ELF-1 (cell line): ENCODE measurements around the gene VPS35L.
"Not testable (repeated sequence)": the region's sequence is repeated elsewhere in the genome, so short reads cannot be mapped to it uniquely, and the experiment has no call there.

ENCODE experiments used
- DNase-seq: peaks from one replicate; pipeline ENCODE4 v3.0.0-alpha.2; 2016; ENCODE audit warnings: low read depth, low spot score

VPS35L gene

DNA sequence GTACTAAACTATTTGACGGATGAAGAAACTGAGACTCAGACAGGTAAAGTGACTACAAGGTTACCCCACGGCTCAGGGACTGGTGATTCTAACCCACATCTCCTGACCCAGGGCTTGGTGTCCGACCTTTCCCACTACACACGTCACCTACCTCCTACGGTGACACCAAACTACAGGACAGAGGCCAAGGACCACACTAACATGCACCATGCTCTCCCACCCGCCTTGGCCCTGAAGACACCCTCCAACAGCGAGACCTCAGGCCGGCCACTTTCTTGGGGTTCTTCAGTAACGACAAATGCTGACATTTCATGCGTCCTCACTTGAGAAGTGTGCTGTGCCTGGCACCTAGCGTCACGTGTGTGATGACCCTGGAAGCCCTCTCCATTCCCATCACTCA lies 156.1 kb downstream of the VPS35L start:
- DNase-seq = no peak

- DNase-seq = no peak
These were observed 157.0 kb downstream of the VPS35L start for GRCh38 chr16:19712418-19713058.

DNA sequence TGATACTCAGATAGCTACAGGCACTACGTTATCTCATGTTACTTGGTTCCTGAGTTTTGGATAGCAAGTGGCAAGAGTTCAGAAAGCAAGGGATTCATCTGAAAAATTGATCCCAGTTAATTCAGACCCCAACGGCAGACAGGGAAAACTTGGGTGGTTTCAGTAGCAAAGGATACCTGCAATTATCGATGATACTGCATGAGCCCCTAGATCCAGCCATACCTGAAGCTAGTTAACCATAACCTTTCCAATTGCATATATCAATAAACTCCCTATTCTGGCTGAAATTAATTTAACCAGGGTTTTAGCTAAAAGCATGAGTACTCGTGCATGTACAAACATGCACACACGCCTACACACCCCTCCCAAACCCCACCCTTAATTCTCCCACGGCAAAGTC lies 158.2 kb downstream of the VPS35L start:
- DNase-seq = no peak

DNA sequence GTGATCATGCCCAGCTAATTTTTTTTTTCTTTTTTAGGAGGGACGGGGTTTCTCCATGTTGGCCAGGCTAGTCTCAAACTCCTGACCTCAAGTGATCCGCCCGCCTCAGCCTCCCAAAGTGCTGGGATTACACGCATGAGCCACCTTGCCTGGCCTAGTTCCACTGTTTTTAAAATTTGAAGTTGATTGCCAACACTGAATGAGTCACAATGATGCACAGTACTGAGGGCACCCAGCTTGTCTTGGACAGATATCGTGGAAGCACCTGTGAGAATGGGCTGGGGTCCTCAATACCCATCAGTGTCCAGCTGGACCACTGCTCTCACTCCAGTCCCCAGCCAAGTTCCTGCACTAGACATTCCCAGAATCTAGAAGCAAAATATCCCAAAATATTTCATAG lies 160.1 kb downstream of the VPS35L start:
- no peak for DNase-seq

DNA sequence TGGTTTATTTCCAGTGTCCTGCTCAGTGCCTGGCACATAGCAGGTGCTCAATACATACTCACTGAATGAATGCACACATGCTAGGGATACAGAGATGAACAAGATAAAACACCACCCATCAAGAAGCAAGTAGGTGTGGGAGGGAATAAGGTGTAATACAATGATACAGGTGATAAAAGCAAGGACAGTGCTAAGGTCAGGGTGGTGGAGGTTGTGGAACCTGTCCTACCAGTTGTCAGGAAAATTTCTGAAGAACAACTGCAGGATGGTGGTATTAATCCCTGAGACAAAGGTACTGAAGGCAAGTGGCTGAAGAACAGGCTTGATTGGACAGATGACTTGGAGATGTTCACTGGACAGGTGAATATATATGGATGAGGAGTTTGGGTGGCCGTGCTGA lies 160.7 kb downstream of the VPS35L start:
- no peak for DNase-seq

GRCh38 chr16:19716728-19717127 lies 161.2 kb downstream of the VPS35L start:
- not testable (repeated sequence) for DNase-seq

DNA sequence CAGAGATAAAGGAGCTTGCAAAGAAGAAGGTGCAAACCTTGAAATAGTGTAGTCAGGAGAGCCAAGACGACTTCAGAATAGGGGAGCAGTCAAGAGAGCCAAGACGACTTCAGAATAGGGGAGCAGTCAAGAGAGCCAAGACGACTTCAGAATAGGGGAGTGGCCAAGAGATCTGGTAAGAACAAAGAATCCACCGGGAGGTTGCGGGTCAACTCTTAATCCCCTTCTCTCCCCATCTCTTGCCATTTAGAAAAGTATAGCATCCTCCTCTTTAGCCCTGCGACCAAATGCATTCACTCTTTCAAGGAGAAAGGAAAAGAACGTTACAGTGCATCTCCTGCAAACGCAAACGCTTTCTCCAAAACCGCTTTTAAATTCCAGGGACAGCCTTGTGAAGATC lies 161.8 kb downstream of the VPS35L start:
- peak; percentile 23 for DNase-seq

GRCh38 chr16:19717741-19718623 lies 162.5 kb downstream of the VPS35L start, which contains the start of the genes IQCK and KNOP1:
Gene IQCK, plus strand, starts transcription at chr16:19718271. Its CDS starts 36 bp downstream, at chr16:19718307.
Gene KNOP1, minus strand, starts transcription at chr16:19718227. Its CDS starts 3,192 bp downstream, at chr16:19715035.
- DNase-seq = peak; percentile 94

DNA sequence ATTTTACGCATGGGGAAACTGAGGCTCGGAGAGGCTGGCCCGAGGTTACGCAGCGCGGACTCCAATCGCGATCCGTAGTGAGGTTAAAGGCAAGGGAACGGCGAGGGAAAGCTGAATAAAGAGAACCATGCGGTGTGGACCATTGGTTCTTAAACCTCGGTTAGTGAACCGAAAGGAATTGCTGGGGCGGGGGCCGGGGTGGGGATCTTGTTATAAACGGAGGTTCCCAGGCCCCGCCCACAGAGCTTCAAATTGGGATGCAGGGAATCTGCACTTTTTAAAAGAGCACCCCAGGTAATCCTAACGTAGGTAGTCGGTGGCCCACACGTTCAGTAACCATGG lies 163.1 kb downstream of the VPS35L start:
- no peak for DNase-seq

- no peak for DNase-seq
These were observed 166.9 kb downstream of the VPS35L start for GRCh38 chr16:19722269-19722952.

- DNase-seq = no peak
These were observed 167.5 kb downstream of the VPS35L start for GRCh38 chr16:19722981-19723380.

DNA sequence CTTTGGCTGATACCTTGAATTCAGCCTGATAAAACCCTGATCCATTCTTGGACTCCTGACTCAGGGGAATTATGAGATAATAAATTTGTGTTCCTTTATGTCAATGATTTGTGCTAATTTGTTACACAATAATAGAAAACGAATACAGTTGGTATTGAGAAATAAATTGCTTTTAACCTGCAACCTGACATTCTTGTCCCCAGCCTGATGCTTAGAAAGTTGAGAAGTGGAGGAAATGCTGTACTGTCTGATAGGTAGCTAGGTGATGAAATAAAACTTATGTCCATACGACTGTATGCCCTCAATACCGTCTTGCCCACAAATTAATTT lies 173.1 kb downstream of the VPS35L start:
- DNase-seq = no peak

GRCh38 chr16:19733551-19733950 lies 178.0 kb downstream of the VPS35L start:
- DNase-seq = no peak

GRCh38 chr16:19735074-19735867 lies 179.8 kb downstream of the VPS35L start:
- DNase-seq = no peak

GRCh38 chr16:19737306-19738038 lies 182.0 kb downstream of the VPS35L start:
- DNase-seq = no peak

DNA sequence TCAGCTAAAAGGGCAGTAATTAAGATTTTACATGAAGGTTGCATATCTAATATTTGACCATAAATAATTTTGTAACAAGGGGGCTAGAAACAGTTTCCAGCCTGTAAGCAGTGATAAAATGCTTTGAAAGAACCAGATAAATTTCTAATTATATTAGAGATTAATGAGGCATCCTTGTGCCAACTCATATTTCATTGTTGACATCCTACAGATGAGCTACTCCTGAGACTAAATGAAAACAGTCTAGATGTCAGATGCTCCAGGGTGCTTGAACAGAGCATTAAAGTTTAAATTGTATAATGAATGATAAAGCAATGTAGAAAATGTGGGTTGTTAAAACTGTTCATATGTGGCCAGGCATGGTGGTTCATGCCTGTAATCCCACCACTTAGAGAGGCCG lies 185.9 kb downstream of the VPS35L start:
- no peak for DNase-seq

DNA sequence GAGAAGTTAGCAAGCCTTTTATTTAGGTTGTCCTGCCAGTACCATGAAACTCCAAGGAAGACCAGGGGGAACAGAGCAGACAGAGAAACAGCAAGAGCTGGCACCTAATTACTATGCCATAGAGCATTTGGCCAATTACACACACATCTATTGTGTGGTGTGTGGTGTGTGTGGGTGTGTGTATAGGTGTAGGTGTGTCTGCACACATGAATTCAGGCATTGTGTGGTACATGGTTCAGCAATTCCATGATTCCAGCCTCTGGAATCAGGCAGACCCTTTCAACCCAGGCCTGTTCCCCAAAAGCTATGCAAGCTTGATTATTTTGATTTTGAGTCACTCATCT lies 188.3 kb downstream of the VPS35L start:
- DNase-seq = no peak

DNA sequence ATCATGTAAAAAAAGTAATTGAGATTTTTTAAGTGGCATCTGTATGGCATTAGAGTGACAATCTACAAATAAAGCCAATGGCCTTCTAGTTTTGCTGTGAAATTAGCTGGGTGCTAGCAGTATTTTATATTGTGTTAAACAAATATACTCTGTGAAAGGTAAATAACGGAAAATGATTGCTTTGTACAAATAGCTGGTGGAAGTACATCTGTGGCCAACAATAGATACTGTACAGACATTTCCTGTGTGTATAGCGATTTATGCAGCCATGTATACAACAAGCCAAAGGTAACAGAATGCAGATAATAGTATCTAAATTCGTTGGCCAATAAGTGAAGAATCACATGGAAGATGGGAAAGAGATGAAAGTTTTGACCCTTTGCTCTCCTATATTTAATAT lies 189.2 kb downstream of the VPS35L start:
- no peak for DNase-seq

DNA sequence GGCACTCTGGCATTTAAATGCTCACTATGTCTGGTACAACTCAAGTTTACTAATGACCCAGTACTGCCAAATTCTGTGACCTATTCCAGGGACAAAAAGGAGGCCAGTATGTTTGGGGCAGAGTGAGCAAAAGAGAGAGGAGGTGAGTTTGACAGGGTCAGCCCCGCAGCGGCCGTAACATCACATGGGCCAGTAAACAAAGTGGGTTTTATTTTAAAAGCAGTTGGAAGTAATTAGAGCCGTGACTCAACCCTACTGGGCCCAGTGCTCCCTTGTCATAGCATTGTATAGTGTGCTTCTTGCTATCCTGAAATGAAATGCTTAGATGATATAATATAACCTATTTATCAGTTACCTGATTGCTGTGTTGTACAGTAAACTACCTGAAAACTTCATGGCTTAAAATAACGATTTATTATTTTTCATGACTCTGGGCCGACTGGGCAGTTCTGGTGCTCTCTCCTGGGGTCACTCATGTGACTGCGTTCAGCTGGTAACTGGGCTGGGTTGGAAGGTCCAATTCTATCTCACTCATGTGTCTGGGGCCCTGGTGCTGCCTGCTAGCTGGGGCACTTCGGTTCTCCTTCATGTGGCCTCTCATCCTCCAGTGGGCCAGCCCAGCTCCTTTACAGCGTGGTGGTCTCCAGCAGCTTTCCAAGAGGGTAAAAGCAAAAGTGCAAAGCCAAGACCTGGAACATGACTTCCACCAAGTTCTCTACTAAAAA lies 189.9 kb downstream of the VPS35L start:
- no peak for DNase-seq

DNA sequence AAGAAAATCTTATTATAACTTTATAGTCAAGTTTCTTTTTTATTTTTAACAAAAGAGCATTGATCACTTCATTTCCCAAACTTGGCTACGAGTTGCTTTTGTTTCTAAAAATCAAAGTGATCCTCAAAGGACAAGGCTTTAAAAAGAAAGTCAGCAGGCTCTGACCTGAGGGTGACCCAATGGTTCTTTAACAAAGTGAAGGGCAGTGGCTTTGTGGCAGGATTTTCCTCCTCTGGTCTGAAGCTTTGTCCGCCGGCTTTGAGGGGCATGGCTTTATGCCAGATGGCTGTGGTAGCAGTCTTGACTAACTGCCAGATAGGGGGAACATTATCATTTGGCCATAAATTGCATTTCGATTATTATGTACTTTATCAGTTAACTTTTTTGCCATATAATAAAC lies 191.1 kb downstream of the VPS35L start:
- DNase-seq = no peak
